ENCODE measurements around the gene GAREM2.

GAREM2 gene

DNA sequence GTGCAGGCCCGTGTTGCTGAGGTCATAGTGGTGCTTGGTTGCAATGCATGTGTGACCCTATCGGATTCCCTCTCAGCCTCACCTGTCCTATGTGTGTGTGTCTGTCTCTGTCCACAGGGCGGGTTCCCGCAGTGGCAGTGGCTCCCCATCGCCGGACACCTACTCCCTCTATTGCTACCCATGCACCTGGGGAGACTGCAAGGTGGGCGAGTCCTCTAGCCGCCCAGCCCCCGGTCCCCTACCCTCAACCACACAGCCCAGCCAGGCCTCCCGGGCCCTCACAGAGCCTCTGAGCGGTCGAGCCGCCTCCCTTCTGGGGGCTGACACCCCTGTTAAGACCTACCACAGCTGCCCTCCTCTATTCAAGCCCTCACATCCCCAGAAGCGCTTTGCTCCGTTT, 14.2 kb downstream of the GAREM2 start:
- no peak for DNase-seq (ENCODE audit: low read depth in 2 of 3, low spot score in 1 of 3)

GRCh38 chr2:26187537-26188104, 14.7 kb downstream of the GAREM2 start:
- no peak for DNase-seq (ENCODE audit: low read depth in 2 of 3, low spot score in 1 of 3)

- no peak for DNase-seq (ENCODE audit: low read depth in 2 of 3, low spot score in 1 of 3)
These were observed 16.2 kb downstream of the GAREM2 start for GRCh38 chr2:26189123-26189522.

DNA sequence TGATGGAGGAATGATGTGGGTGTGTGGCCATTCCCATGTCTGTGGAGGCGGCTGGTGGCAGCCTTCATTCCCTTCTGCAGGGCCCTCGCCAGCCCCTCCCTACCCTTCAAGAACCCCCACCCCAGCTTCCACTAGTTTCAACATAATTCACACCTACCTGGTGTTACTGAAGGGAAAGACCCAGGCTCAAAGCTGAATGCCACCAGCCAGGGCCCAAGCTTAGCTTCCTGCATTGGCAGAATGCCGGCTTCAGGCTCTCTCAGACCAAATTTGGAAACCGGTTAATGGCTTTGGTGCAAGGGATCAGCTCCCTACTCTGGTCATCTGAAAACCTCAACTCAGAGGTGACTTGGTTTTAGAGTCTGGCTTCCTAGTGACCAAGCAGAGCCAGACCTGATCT, 16.9 kb downstream of the GAREM2 start:
- no peak for DNase-seq (ENCODE audit: low read depth in 2 of 3, low spot score in 1 of 3)

DNA sequence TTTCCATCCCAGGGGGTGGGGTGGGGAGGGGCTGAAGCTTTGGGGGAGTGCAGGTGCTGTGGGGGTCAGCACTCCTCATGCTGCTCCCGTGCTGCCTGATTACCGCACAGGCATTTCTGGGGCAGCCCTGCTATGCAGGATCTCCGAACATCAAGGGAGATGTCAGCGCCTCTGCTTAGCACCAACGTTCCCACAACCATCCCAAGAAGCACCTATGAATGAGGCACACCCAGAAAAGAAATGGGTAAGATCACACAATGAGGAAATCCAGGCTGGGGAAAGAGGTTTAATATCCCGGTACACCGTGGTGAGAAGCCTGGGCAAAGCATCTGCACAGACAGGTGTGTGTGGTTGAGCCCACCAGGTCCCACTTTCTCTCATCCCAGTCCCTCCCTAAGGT, 17.5 kb downstream of the GAREM2 start:
- no peak for DNase-seq (ENCODE audit: low read depth in 2 of 3, low spot score in 1 of 3)

DNA sequence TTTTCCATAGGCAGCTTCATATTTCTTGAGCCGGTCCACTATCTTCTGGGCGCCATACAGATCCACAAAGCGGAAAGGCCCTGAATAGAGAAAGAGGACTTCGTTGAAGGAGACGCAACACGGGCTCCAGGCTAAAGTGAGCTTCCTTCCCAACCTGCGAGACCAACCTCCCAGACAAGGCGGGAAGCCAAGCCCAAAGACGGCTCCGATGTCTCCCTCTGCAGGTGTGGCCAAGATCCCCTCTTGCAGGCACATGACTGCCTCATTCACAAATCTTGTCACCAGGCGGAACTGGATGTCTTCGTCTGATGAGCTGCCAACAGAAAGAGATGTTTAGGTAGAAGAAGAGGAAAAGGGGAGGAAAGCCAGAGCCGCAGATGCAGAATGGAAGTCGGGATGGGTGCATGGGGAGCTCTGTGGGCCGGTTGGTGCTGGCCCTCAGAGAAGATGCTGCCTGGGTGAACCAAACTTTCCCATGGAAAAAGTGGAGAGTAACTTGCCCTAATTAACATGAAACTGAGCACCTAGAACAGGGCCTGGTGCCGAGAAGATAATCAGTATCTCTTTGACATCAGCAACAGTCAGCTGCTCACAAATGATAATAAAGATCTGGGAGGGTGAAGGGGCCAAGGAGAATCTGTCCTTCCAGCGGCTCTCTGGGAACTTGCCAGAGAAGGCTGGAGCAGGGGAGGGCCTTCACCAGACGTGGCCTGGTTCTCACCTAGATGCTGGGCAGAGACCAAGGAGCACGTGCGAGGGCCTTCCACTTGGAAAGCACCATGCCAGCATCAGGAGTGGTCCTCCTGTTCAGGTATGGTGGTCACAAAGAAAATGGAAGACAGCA, 18.6 kb downstream of the GAREM2 start:
- DNase-seq (ENCODE audit: low read depth in 2 of 3, low spot score in 1 of 3): no peak

GRCh38 chr2:26193578-26194231, 20.8 kb downstream of the GAREM2 start:
- DNase-seq (ENCODE audit: low read depth in 2 of 3, low spot score in 1 of 3): no peak

GRCh38 chr2:26195040-26195984, 22.4 kb downstream of the GAREM2 start:
- no peak for DNase-seq (ENCODE audit: low read depth in 2 of 3, low spot score in 1 of 3)

DNA sequence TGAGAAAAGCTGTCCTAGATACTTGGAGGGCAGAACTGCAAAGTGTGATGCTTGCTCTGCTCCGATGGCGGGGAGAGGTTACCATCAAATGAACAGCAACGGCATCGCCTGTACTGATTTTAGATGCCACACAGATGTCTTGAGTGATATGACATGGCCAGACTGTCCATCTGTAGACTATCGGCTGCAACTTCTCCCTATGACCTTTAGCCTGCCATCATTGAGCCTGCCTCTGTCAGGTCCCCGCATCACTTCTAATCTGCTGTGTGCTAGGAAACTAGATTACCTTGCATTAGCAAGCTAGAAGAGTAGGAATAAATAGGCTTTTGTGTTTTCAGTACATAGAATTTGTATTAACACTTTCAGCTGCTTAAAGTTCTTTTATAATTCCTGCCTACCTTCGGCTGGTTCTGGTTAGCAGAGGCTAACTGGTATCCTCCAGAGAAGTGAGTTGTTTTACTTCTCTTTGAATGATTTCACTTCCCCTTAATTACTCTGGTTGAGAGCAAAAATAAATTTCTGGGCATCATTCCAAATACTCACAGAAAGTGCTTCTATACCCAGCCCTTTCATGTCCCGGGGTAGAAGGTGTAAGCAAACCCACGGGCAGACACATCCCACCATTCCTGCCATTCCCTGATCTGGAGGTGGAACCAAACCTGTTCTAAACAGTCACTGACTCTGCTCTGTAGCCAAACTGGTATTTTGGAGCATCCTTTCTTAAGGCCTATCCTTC, 24.0 kb downstream of the GAREM2 start:
- no peak for DNase-seq (ENCODE audit: low read depth in 2 of 3, low spot score in 1 of 3)

GRCh38 chr2:26197516-26197915, 24.6 kb downstream of the GAREM2 start:
- no peak for DNase-seq (ENCODE audit: low read depth in 2 of 3, low spot score in 1 of 3)

DNA sequence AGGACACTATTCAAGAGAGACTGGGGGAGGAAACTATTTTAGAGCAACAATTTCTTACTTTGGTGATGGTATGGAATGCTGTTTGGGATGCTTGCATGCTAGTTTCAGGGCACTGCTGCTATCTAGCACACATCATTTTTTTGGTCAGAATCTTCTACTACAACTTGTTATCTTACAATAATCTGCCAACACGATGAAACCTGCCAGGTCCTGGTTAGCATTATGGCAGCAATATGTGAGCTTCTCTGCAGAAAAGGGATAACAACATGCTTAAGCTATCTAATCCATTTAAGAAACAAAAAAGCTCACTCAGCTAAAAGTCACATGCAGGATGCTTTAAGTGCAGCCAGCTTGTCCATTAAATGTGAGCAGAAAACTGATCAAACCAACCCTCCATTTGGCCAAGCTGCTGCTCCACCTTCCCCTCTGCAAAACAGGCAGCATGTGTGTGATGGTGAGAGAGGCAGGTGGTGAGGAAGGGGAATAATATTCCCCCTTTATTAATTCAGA, 30.1 kb downstream of the GAREM2 start:
- no peak for DNase-seq (ENCODE audit: low read depth in 2 of 3, low spot score in 1 of 3)

GRCh38 chr2:26203906-26204305, 31.0 kb downstream of the GAREM2 start:
- DNase-seq (ENCODE audit: low read depth in 2 of 3, low spot score in 1 of 3): no peak

GRCh38 chr2:26212011-26212410, 39.1 kb downstream of the GAREM2 start:
- DNase-seq (ENCODE audit: low read depth in 2 of 3, low spot score in 1 of 3): no peak

DNA sequence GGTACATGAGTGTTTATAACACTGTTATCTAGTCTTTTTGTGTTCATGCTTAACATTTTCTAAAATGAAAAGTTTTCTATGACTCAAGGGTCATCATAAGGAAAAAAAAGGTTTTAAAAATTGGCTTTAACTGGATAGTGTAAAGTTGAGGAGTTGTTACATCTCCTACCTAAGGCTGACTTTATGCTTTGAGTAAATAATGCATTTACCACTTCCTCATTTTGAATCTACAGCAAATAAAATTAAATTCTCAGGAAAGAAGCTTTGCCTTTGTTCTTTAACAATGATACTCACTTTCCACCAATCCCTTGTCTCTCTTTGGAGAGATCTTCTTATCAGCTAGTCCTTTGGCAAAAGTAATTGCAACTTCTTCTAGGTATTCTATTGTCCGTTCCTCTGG, 41.9 kb downstream of the GAREM2 start:
- DNase-seq (ENCODE audit: low read depth in 2 of 3, low spot score in 1 of 3): no peak

- no peak for DNase-seq (ENCODE audit: low read depth in 2 of 3, low spot score in 1 of 3)
These were observed 42.9 kb downstream of the GAREM2 start for GRCh38 chr2:26215833-26216232.

DNA sequence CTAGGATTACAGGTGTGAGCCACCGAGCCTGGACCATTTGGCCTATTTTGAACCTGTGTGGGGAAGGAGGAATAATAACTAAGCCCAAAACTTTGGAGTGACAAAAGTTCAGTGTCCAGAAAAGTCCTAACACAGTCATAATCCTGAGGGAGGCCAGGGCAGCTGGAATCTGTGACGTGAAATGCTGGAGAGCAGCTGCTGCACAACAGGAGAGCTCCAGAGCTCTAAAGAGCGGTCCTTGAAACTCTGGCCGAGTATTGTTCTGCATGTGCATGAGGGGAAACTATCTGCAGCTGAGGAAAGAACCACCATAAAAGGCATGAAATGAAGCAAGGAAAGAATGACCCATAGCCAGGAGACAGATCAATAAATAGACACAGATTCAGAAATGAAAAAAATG, 43.7 kb downstream of the GAREM2 start:
- DNase-seq (ENCODE audit: low read depth in 2 of 3, low spot score in 1 of 3): no peak

DNA sequence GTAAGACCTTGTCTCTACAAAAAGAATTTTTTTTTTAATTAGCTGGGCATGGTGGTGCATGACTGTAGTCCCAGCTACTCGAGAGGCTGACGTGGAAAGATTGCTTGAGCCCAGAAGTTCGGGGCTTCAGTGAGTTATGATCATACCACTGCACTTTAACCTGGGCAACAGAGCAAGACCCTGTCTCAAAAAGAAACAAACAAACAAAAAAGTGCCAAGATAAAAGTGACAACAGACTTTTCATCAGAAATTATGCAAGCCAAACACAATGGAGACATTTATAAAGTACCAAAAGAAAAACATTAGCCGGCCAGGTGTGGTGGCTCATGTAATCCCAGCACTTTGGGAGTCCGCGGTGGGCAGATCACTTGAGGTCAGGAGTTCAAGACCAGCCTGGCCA, 44.8 kb downstream of the GAREM2 start:
- no peak for DNase-seq (ENCODE audit: low read depth in 2 of 3, low spot score in 1 of 3)

GRCh38 chr2:26223018-26223417, 50.1 kb downstream of the GAREM2 start:
- DNase-seq (ENCODE audit: low read depth in 2 of 3, low spot score in 1 of 3): no peak

DNA sequence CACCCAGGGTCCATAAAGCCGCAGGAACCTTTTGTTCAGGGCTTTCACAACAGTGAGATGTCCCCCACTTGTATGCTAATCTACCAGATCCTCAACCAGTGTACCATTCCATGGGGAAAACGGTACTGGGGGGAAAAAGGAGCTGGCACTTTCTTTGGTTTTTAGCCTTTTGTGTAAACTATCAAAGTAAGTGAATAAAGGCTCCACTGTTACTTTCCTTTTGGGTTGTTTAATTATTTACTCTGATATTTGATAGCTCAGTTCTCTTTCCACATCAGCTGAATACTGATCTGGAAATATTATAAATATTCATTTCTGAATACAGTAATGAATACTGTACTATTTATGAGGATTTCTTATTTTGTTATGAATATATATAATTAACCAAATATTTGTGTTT, 51.2 kb downstream of the GAREM2 start:
- no peak for DNase-seq (ENCODE audit: low read depth in 2 of 3, low spot score in 1 of 3)

DNA sequence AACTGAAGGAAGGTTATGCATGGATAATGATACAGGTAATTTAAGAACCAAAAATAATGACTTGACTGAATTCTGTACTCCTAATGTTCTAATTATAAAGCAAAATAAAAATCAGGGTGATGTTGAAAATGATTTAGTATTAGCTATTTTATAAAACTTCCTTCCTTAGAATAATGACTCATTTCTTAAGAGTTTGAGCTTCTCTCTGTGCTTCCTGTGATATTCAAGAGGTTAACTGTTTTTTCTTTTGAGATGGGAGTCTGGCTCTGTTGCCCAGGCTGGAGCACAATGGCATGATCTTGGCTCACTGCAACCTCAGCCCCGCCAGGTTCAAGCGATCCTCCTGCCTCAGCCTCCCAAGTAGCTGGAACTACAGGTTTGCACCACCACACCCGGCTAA, 56.7 kb downstream of the GAREM2 start:
- DNase-seq (ENCODE audit: low read depth in 2 of 3, low spot score in 1 of 3): no peak

Data from stimulated activated CD4-positive, alpha-beta T cell treated with anti-CD3 and anti-CD28 coated beads, Interleukin-12 subunit alpha, Interleukin-12 subunit beta, amount 100 ng/mL, for 48 hours (primary cell).